Keratinocyte (primary cell): ENCODE data around the gene DYTN.

Experiments
- CTCF ChIP-seq, 3 experiments: IDR thresholded peaks in 1 of 3; conservative IDR thresholded peaks in 1 of 3; optimal IDR thresholded peaks in 1 of 3; 2 replicates in 2 of 3; 3 replicates in 1 of 3; pipeline versions ENCODE3 to v1.5.1; 2011; ENCODE audit warnings: low read length in 3 of 3, mild to moderate bottlenecking in 3 of 3, moderate library complexity in 2 of 3, control low read depth in 1 of 3, inconsistent platforms in 1 of 3; ENCODE audit not compliant: insufficient read depth in 2 of 3; ENCODE audit errors: extremely low read depth in 1 of 3
- EZH2 ChIP-seq: IDR thresholded peaks from one replicate; pipeline ENCODE4 v1.6.1; 2012; ENCODE audit warnings: inconsistent platforms, mild to moderate bottlenecking, low read length, moderate library complexity

- no peak for TF ChIP-seq CTCF (optimal IDR thresholded peaks at IDR 0.05 in 1 of 3, IDR thresholded peaks at IDR 0.05 in 1 of 3, conservative IDR thresholded peaks at IDR 0.05 in 1 of 3; ENCODE audit: extremely low read depth in 1 of 3, insufficient read depth in 2 of 3, low read length in 3 of 3)
- TF ChIP-seq EZH2 = no peak
These were observed 106.5 kb downstream of the DYTN start for GRCh38 chr2:206611736-206612135.
